Colonic mucosa (tissue), 4 donors: ENCODE results near the gene TENT4B. TPM values are rescaled to one million over a fixed set of nuclear protein-coding genes. Genes with fewer than 3 reads are reported as not detected.

Experiments used
- DNase-seq: peaks from one replicate; pipeline ENCODE4 v3.0.0-alpha.2; 2020
- H3K27ac ChIP-seq: fragments of 200-600 bp; one replicate; pipeline ENCODE4 v1.8.0; 2021
- H3K27me3 ChIP-seq: fragments of 200-600 bp; one replicate; pipeline ENCODE4 v1.8.0; 2021
- H3K36me3 ChIP-seq: fragments of 200-600 bp; one replicate; pipeline ENCODE4 v1.8.0; 2021
- H3K4me1 ChIP-seq: fragments of 200-600 bp; one replicate; pipeline ENCODE4 v1.8.0; 2021; ENCODE audit warnings: mild to moderate bottlenecking
- H3K4me3 ChIP-seq: fragments of 200-600 bp; one replicate; pipeline ENCODE4 v1.8.0; 2021
- H3K9ac ChIP-seq, 2 donors: one replicate each; pipeline ENCODE4 v1.7.0; 2013; ENCODE audit warnings: control low read depth in 2 of 2, low read depth in 2 of 2, low read length in 2 of 2
- H3K9me3 ChIP-seq: fragments of 200-600 bp; one replicate; pipeline ENCODE4 v1.8.0; 2021
- CTCF ChIP-seq: fragments of 200-600 bp; IDR thresholded peaks from one replicate; pipeline ENCODE4 v1.8.0; 2022; ENCODE audit warnings: antibody characterized with exemption, mild to moderate bottlenecking
- intact Hi-C: fragments of 100-400 bp; cut with DNase I; formaldehyde crosslinking; loops from one replicate; pipeline ENCODE4 v1.14.1; 2022
- total RNA-seq, 2 donors: library from RNA; stranded (reverse); fragmentation: NEBNext Ultra II Directional in 1 of 2; extraction: Animal tissue kit (Norgen Biotek cat#: 25700) in 1 of 2; gene quantifications; one replicate each; pipeline ENCODE4 v1.2.1, GENCODE V29; 2021
- donor health status: healthy.
- donor health status: DM: no; HTN: no; CAD: no.
- donor health status: DM: no; HTN: no; CAD: no.

The TENT4B gene
- total RNA-seq, 2 donors from 2014 or later, result 13.5 to 15.6 TPM

GRCh38 chr16:50136399-50136798, 16.7 kb upstream of the TENT4B start:
- TF ChIP-seq CTCF, result no peak
- intact Hi-C loops, result no loop called here
- no peaks in the 10 kb centered on the region for H3K36me3 ChIP-seq
- no peak overlapping the region for H3K9ac ChIP-seq
- no peaks in the 10 kb centered on the region for H3K9me3 ChIP-seq
- no peaks in the 10 kb centered on the region for H3K4me1 ChIP-seq
- no peaks in the 10 kb centered on the region for H3K27me3 ChIP-seq
- no peak overlapping the region for H3K27ac ChIP-seq
- no peak for DNase-seq
- no peak overlapping the region for H3K4me3 ChIP-seq

DNA sequence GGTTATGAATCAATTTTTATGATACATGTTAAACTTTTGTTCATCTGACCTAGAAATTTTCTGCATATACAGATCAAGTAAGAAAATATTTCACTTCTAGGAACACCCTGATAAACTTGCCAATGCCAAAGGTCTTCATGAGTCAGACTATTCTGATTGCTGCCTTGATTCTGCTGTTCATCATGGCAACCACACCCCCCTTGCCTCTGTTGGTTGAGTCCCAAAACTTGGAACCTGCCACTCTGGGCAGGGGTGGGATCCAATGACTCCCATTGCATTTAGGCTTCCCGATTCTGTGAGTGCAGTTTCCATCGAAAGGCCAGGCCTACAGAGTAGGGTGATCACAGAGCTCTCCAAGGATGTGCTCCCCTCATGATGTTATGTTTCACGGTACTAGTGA, 15.8 kb upstream of the TENT4B start:
- no peak overlapping the region for H3K9ac ChIP-seq
- H3K36me3 ChIP-seq, result no peaks in the 10 kb centered on the region
- H3K9me3 ChIP-seq, result no peaks in the 10 kb centered on the region
- H3K4me3 ChIP-seq, result no peak overlapping the region
- no peak for TF ChIP-seq CTCF
- intact Hi-C loops, result no loop called here
- no peak overlapping the region for H3K27ac ChIP-seq
- no peaks in the 10 kb centered on the region for H3K4me1 ChIP-seq
- H3K27me3 ChIP-seq, result no peaks in the 10 kb centered on the region
- DNase-seq, result no peak

GRCh38 chr16:50139580-50139979, 13.5 kb upstream of the TENT4B start:
- H3K4me3 ChIP-seq, result no peak overlapping the region
- H3K9me3 ChIP-seq, result no peaks in the 10 kb centered on the region
- no peaks in the 10 kb centered on the region for H3K27me3 ChIP-seq
- TF ChIP-seq CTCF, result no peak
- H3K36me3 ChIP-seq, result no peaks in the 10 kb centered on the region
- H3K4me1 ChIP-seq, result no peaks in the 10 kb centered on the region
- DNase-seq, result no peak
- intact Hi-C loops, result no loop called here
- H3K27ac ChIP-seq, result no peak overlapping the region
- no peak overlapping the region for H3K9ac ChIP-seq

DNA sequence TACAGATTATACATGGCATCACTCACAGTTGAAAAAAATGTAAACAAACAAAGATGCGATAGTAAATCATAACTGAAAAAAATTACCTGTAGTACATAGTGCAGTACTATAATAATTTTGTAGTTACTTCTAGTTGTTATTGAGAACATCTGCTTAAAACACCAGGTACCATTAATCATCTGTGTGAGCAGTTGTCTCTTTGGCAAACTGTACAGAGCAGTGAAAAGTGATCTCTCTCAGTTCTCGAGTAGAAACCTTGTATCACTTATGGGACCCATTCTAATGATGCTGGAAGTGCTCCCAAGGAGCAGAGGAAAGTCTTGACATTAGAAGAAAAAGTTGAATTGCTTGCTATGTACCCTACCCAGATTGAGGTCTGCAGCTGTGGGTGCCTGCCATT, 8.9 kb upstream of the TENT4B start:
- Histone ChIP-seq H3K36me3 (no peaks in the 10 kb centered on the region), H3K4me3 (no peak overlapping the region), H3K27me3 (no peaks in the 10 kb centered on the region), H3K9me3 (no peaks in the 10 kb centered on the region), H3K27ac (no peak overlapping the region), H3K9ac (no peak overlapping the region), H3K4me1 (no peaks in the 10 kb centered on the region)
- intact Hi-C loops, result no loop called here
- no peak for TF ChIP-seq CTCF
- DNase-seq, result no peak

DNA sequence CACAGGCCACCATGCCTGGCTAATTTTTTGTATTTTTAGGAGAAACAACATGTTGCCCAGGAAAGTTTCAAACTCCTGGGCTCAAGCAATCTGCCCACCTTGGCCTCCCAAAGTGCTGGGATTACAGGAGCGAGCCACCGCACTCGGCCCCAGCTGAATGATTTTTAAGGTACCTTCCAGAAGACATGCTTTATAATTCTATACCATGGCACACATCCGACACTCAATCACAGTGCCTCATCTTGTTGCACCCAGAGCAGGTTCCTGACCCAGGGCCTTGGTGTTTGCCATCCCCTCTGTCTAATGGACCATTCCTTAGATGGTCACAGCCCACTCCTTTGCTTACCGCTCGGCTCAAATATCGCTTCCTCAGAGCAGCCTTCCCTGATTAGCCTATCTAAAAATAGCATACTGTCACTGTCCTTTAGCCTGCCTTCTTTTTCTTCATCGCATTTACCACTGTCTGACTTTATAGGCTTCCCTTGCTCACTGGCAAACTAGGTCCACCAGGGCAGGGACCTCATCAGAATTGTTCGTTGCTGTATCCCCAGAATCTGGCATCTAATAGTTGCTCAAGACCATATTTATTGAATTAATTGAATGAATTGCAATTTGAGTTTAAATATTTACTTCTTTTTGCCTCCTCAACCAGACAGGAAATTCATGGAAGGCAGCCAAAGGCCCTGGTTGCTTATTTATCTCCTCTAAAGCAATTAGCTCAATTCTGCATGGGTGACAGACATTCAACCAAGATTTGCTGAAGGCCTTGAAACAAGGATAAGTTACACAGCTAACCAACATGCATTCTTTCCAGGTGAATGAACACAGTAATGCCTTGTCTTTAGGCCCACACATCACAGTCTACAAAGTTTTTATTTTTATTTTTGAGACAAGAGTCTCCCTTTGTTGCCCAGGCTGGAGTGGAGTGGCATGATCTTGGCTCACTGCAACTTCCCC, 6.3 kb upstream of the TENT4B start:
- H3K36me3 ChIP-seq, result no peaks in the 10 kb centered on the region
- intact Hi-C loops, result no loop called here
- no peak for TF ChIP-seq CTCF
- H3K4me1 ChIP-seq, result no peaks in the 10 kb centered on the region
- H3K4me3 ChIP-seq, result no peak overlapping the region
- H3K9ac ChIP-seq, result no peak overlapping the region
- DNase-seq, result no peak
- no peaks in the 10 kb centered on the region for H3K9me3 ChIP-seq
- H3K27ac ChIP-seq, result no peak overlapping the region
- H3K27me3 ChIP-seq, result no peaks in the 10 kb centered on the region
